ENCODE measurements around the gene DEFB124. TPM values are rescaled to one million over a fixed set of nuclear protein-coding genes. Genes with fewer than 3 reads are reported as not detected.
"Not testable (repeated sequence)": the region's sequence is repeated elsewhere in the genome, so short reads cannot be mapped to it uniquely, and the experiment has no call there.

DEFB124 gene
- total RNA-seq, 1 donor from 2014 or later = not detected

GRCh38 chr20:31508517-31509244 is 33.8 kb upstream of the DEFB124 start:
- H3K4me1 Mint-ChIP-seq (ENCODE audit: low read depth, unreplicated experiment) = no peaks in the 10 kb centered on the region
- no peaks in the 10 kb centered on the region for H3K36me3 Mint-ChIP-seq (ENCODE audit: unreplicated experiment)
- no peak overlapping the region for H3K4me3 Mint-ChIP-seq (ENCODE audit: unreplicated experiment)
- H3K27me3 Mint-ChIP-seq (ENCODE audit: unreplicated experiment) = peaks cover 5% of the 10 kb centered on the region
- DNase-seq = no peak
- H3K9me3 Mint-ChIP-seq (ENCODE audit: unreplicated experiment) = peaks cover 4% of the 10 kb centered on the region
- TF ChIP-seq CTCF (IDR thresholded peaks at IDR 0.05; ENCODE audit: partially characterized antibody, unreplicated experiment) = peak; percentile 22
- no peak overlapping the region for H3K27ac Mint-ChIP-seq (ENCODE audit: unreplicated experiment)

GRCh38 chr20:31505903-31506302 is 31.0 kb upstream of the DEFB124 start:
- no peak for TF ChIP-seq CTCF (IDR thresholded peaks at IDR 0.05; ENCODE audit: partially characterized antibody, unreplicated experiment)
- Mint-ChIP-seq H3K27me3 (ENCODE audit: unreplicated experiment) (peaks cover 6% of the 10 kb centered on the region), H3K9me3 (ENCODE audit: unreplicated experiment) (peaks cover 3% of the 10 kb centered on the region)

GRCh38 chr20:31502884-31503673 is 28.2 kb upstream of the DEFB124 start:
- not testable (repeated sequence) for H3K36me3 Mint-ChIP-seq (ENCODE audit: unreplicated experiment); H3K4me3 Mint-ChIP-seq (ENCODE audit: unreplicated experiment); H3K27ac Mint-ChIP-seq (ENCODE audit: unreplicated experiment); H3K27me3 Mint-ChIP-seq (ENCODE audit: unreplicated experiment); H3K9me3 Mint-ChIP-seq (ENCODE audit: unreplicated experiment); H3K4me1 Mint-ChIP-seq (ENCODE audit: low read depth, unreplicated experiment)
- peak; percentile 100 for TF ChIP-seq CTCF (IDR thresholded peaks at IDR 0.05; ENCODE audit: partially characterized antibody, unreplicated experiment)
- peak; percentile 98 for DNase-seq

More at GRCh38 chr20:31505903-31506302, 31.0 kb upstream of the DEFB124 start:
- no peak overlapping the region for H3K4me3 Mint-ChIP-seq (ENCODE audit: unreplicated experiment)
- no peak for DNase-seq
- no peaks in the 10 kb centered on the region for H3K36me3 Mint-ChIP-seq (ENCODE audit: unreplicated experiment)
- no peaks in the 10 kb centered on the region for H3K4me1 Mint-ChIP-seq (ENCODE audit: low read depth, unreplicated experiment)
- H3K27ac Mint-ChIP-seq (ENCODE audit: unreplicated experiment) = no peak overlapping the region

GRCh38 chr20:31500527-31500926 is 25.6 kb upstream of the DEFB124 start:
- Mint-ChIP-seq H3K36me3 (ENCODE audit: unreplicated experiment) (no peaks in the 10 kb centered on the region), H3K4me3 (ENCODE audit: unreplicated experiment) (no peak overlapping the region), H3K27me3 (ENCODE audit: unreplicated experiment) (peaks cover 10% of the 10 kb centered on the region), H3K9me3 (ENCODE audit: unreplicated experiment) (peaks cover 5% of the 10 kb centered on the region), H3K27ac (ENCODE audit: unreplicated experiment) (no peak overlapping the region), H3K4me1 (ENCODE audit: low read depth, unreplicated experiment) (no peaks in the 10 kb centered on the region)
- TF ChIP-seq CTCF (IDR thresholded peaks at IDR 0.05; ENCODE audit: partially characterized antibody, unreplicated experiment) = no peak
- DNase-seq = no peak

Data from glutamatergic neuron (in vitro differentiated cells).